Sigmoid colon (tissue), 4 donors: ENCODE measurements around the gene KCNQ1OT1.

Source experiments
- EP300 ChIP-seq, 4 donors: sonication (generic); formaldehyde crosslinking; IDR thresholded peaks; one replicate each; pipeline ENCODE4 v1.6.1; 2017; ENCODE audit warnings: antibody characterized with exemption in 4 of 4
- POLR2A ChIP-seq, 2 donors: fragments of 450-650 bp; IDR thresholded peaks; one replicate each; pipeline ENCODE4 v1.6.1; 2016; ENCODE audit warnings: antibody characterized with exemption in 2 of 2, mild to moderate bottlenecking in 2 of 2, moderate library complexity in 2 of 2
- TF ChIP-seq, protein P1 (sequence below), 4 experiments: fragments of 450-650 bp in 3 of 4; fragments of 200-600 bp in 1 of 4; IDR thresholded peaks; one replicate each; pipeline ENCODE4 v1.5.1; 2016 to 2019; ENCODE audit warnings: antibody characterized with exemption in 4 of 4, mild to moderate bottlenecking in 3 of 4, moderate library complexity in 2 of 4

DNA sequence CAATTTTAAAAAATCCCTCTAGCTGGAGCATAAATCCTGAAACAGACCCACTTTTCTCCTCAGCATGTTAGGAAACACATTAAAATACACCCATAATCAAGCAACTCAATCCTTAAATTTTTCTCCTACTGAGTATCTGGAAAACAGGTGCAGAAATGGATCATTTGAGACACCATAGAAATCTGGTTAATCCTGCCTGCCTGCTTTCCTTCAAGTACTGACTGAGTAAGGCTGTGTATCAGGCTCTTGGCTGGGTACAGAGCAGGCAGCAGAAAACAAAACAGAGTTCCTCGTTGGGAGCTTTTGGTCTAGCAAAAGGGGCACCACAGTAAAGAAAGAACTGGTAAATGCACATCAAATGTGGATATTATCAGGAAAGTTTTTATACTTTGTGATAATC, 1.9 kb downstream of the KCNQ1OT1 start:
- TF ChIP-seq POLR2A (IDR thresholded peaks at IDR 0.05), result no peak
- TF ChIP-seq, protein P1, sequence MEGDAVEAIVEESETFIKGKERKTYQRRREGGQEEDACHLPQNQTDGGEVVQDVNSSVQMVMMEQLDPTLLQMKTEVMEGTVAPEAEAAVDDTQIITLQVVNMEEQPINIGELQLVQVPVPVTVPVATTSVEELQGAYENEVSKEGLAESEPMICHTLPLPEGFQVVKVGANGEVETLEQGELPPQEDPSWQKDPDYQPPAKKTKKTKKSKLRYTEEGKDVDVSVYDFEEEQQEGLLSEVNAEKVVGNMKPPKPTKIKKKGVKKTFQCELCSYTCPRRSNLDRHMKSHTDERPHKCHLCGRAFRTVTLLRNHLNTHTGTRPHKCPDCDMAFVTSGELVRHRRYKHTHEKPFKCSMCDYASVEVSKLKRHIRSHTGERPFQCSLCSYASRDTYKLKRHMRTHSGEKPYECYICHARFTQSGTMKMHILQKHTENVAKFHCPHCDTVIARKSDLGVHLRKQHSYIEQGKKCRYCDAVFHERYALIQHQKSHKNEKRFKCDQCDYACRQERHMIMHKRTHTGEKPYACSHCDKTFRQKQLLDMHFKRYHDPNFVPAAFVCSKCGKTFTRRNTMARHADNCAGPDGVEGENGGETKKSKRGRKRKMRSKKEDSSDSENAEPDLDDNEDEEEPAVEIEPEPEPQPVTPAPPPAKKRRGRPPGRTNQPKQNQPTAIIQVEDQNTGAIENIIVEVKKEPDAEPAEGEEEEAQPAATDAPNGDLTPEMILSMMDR (IDR thresholded peaks at IDR 0.05), result no peak
- TF ChIP-seq EP300 (IDR thresholded peaks at IDR 0.05), result no peak
